Measurements from ENCODE around the gene MAPK7. TPM values are rescaled to one million over a fixed set of nuclear protein-coding genes. Genes with fewer than 3 reads are reported as not detected.

Gene MAPK7
- total and polyA plus RNA-seq, 2 experiments from 2014 or later, result 21.2 to 28.6 TPM

- H3K9me2 ChIP-seq (ENCODE audit: insufficient read depth), result no peaks in the 10 kb centered on the region
- H3K4me2 ChIP-seq (ENCODE audit: unreplicated experiment), result no peak overlapping the region
- no peak for DNase-seq
- peaks cover 18% of the 10 kb centered on the region for H3F3A ChIP-seq (ENCODE audit: insufficient read depth)
- peaks cover 10% of the 10 kb centered on the region for H3K4me1 ChIP-seq (ENCODE audit: insufficient read depth)
- H3K36me3 ChIP-seq (ENCODE audit: low read depth), result no peaks in the 10 kb centered on the region
- TF ChIP-seq EZH2phosphoT487 (IDR thresholded peaks at IDR 0.05; ENCODE audit: insufficient read depth, low read depth) (no peak), EZH2 (IDR thresholded peaks at IDR 0.05; ENCODE audit: insufficient read depth, poor library complexity, severe bottlenecking) (no peak)
- H3K79me2 ChIP-seq (ENCODE audit: insufficient read depth), result no peaks in the 10 kb centered on the region
- H4K20me1 ChIP-seq (ENCODE audit: insufficient read depth), result no peaks in the 10 kb centered on the region
- WGBS, 2 experiments (ENCODE audit: low coverage in 1 of 2, low lambda C conversion rate in 2 of 2, missing lambda C conversion rate in 2 of 2), result 78 to 80% methylated on average over 6 of the region's 6 CpGs
- in situ Hi-C loops (cut with MboI), result loop anchor here (25.0 kb wide), 1 partner anchor 308 kb away; no protein-coding TSS in a partner anchor
- no peak overlapping the region for H3K9ac ChIP-seq
- no peaks in the 10 kb centered on the region for H3K27me3 ChIP-seq (replicated peaks; ENCODE audit: insufficient read depth)
- H3K4me3 ChIP-seq, result no peak overlapping the region
- no peaks in the 10 kb centered on the region for H3K9me3 ChIP-seq (ENCODE audit: low read depth)
- no peak overlapping the region for H2AFZ ChIP-seq
- peak overlapping the region; percentile 15; the same call in 1 of the 2 replicates for H3K27ac ChIP-seq
Measured at GRCh38 chr17:19354748-19355147, 23.6 kb upstream of the MAPK7 start.

- H3K4me2 ChIP-seq (ENCODE audit: unreplicated experiment), result no peak overlapping the region
- peaks cover 18% of the 10 kb centered on the region for H3F3A ChIP-seq (ENCODE audit: insufficient read depth)
- no peak for DNase-seq
- no peaks in the 10 kb centered on the region for H3K36me3 ChIP-seq (ENCODE audit: low read depth)
- no peaks in the 10 kb centered on the region for H4K20me1 ChIP-seq (ENCODE audit: insufficient read depth)
- no peak overlapping the region for H2AFZ ChIP-seq
- H3K9me3 ChIP-seq (ENCODE audit: low read depth), result no peaks in the 10 kb centered on the region
- H3K9ac ChIP-seq, result no peak overlapping the region
- H3K27me3 ChIP-seq (replicated peaks; ENCODE audit: insufficient read depth), result no peaks in the 10 kb centered on the region
- H3K27ac ChIP-seq, result no peak overlapping the region
- no peak overlapping the region for H3K4me3 ChIP-seq
- no peaks in the 10 kb centered on the region for H3K9me2 ChIP-seq (ENCODE audit: insufficient read depth)
- peaks cover 13% of the 10 kb centered on the region for H3K4me1 ChIP-seq (ENCODE audit: insufficient read depth)
- 94 to 96% methylated on average over 7 of the region's 7 CpGs for WGBS, 2 experiments (ENCODE audit: low coverage in 1 of 2, low lambda C conversion rate in 2 of 2, missing lambda C conversion rate in 2 of 2)
- in situ Hi-C loops (cut with MboI), result loop anchor here (25.0 kb wide), 1 partner anchor 305 kb away; no protein-coding TSS in a partner anchor
- no peaks in the 10 kb centered on the region for H3K79me2 ChIP-seq (ENCODE audit: insufficient read depth)
- TF ChIP-seq EZH2phosphoT487 (IDR thresholded peaks at IDR 0.05; ENCODE audit: insufficient read depth, low read depth) (no peak), EZH2 (IDR thresholded peaks at IDR 0.05; ENCODE audit: insufficient read depth, poor library complexity, severe bottlenecking) (no peak)
Measured at GRCh38 chr17:19357351-19357750, 20.9 kb upstream of the MAPK7 start.

- H3K27me3 ChIP-seq (replicated peaks; ENCODE audit: insufficient read depth), result no peaks in the 10 kb centered on the region
- WGBS, 2 experiments (ENCODE audit: low coverage in 1 of 2, low lambda C conversion rate in 2 of 2, missing lambda C conversion rate in 2 of 2), result 94 to 95% methylated on average over 5 to 7 of the region's 7 CpGs
- no peaks in the 10 kb centered on the region for H3K36me3 ChIP-seq (ENCODE audit: low read depth)
- no peaks in the 10 kb centered on the region for H3K79me2 ChIP-seq (ENCODE audit: insufficient read depth)
- in situ Hi-C loops (cut with MboI), result loop anchor here (25.0 kb wide), 1 partner anchor 305 kb away; no protein-coding TSS in a partner anchor
- H3K4me1 ChIP-seq (ENCODE audit: insufficient read depth), result peaks cover 13% of the 10 kb centered on the region
- peaks cover 18% of the 10 kb centered on the region for H3F3A ChIP-seq (ENCODE audit: insufficient read depth)
- TF ChIP-seq EZH2phosphoT487 (IDR thresholded peaks at IDR 0.05; ENCODE audit: insufficient read depth, low read depth) (no peak), EZH2 (IDR thresholded peaks at IDR 0.05; ENCODE audit: insufficient read depth, poor library complexity, severe bottlenecking) (no peak)
- H3K9ac ChIP-seq, result no peak overlapping the region
- H3K27ac ChIP-seq, result no peak overlapping the region
- H2AFZ ChIP-seq, result no peak overlapping the region
- H4K20me1 ChIP-seq (ENCODE audit: insufficient read depth), result no peaks in the 10 kb centered on the region
- H3K9me2 ChIP-seq (ENCODE audit: insufficient read depth), result no peaks in the 10 kb centered on the region
- no peak overlapping the region for H3K4me2 ChIP-seq (ENCODE audit: unreplicated experiment)
- H3K4me3 ChIP-seq, result no peak overlapping the region
- no peaks in the 10 kb centered on the region for H3K9me3 ChIP-seq (ENCODE audit: low read depth)
- DNase-seq, result no peak
Measured at GRCh38 chr17:19357761-19358160, 20.5 kb upstream of the MAPK7 start.

GRCh38 chr17:19359151-19359550, 19.1 kb upstream of the MAPK7 start:
- no peaks in the 10 kb centered on the region for H3K27me3 ChIP-seq (replicated peaks; ENCODE audit: insufficient read depth)
- WGBS, 2 experiments (ENCODE audit: low coverage in 1 of 2, low lambda C conversion rate in 2 of 2, missing lambda C conversion rate in 2 of 2), result 91 to 94% methylated on average over 7 of the region's 7 CpGs
- in situ Hi-C loops (cut with MboI), result loop anchor here (25.0 kb wide), 1 partner anchor 303 kb away; no protein-coding TSS in a partner anchor

More at GRCh38 chr17:19359151-19359550, 19.1 kb upstream of the MAPK7 start:
- no peak for DNase-seq
- Histone ChIP-seq H3K4me1 (ENCODE audit: insufficient read depth) (peaks cover 13% of the 10 kb centered on the region), H3K4me2 (ENCODE audit: unreplicated experiment) (no peak overlapping the region), H3K9ac (no peak overlapping the region), H4K20me1 (ENCODE audit: insufficient read depth) (no peaks in the 10 kb centered on the region), H3F3A (ENCODE audit: insufficient read depth) (peaks cover 18% of the 10 kb centered on the region), H3K4me3 (no peak overlapping the region), H3K27ac (no peak overlapping the region), H3K9me2 (ENCODE audit: insufficient read depth) (no peaks in the 10 kb centered on the region), H3K36me3 (ENCODE audit: low read depth) (no peaks in the 10 kb centered on the region), H2AFZ (no peak overlapping the region), H3K9me3 (ENCODE audit: low read depth) (no peaks in the 10 kb centered on the region), H3K79me2 (ENCODE audit: insufficient read depth) (no peaks in the 10 kb centered on the region)
- no peak for TF ChIP-seq EZH2 (IDR thresholded peaks at IDR 0.05; ENCODE audit: insufficient read depth, poor library complexity, severe bottlenecking)
- no peak for TF ChIP-seq EZH2phosphoT487 (IDR thresholded peaks at IDR 0.05; ENCODE audit: insufficient read depth, low read depth)

All from GM23248 (cell line).